ENCODE data around the gene STT3B. TPM values are rescaled to one million over a fixed set of nuclear protein-coding genes. Genes with fewer than 3 reads are reported as not detected.

Gene STT3B
- 63.0 to 99.8 TPM (median 74.2 TPM) in 5 replicates for total RNA-seq (2022; extraction: Qiagen RNA extraction)

DNA sequence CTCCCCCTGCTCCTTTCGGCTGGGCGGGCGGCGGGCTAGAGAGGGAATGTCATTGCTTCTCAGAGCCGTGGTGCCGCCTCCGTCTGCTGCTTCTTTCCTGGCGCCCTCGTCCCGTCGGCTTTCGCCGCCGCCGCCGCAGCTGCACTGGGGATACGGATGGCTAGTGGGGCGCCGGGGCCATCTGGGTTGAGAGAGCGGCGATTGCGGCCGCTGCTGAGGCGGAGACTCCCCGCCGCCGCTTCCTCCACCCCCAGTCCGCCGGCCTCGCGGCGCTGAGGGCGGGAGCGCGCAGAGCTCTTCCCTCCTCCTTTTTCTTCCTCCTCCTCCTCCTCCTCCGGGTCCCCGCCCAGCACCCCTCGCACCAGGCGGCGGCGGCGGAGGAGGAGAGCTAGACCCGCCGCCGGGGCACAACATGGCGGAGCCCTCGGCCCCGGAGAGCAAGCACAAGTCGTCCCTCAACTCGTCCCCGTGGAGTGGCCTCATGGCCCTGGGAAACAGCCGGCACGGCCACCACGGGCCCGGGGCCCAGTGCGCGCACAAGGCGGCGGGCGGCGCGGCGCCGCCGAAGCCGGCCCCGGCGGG lies at the start of gene STT3B:
Gene STT3B (plus strand): TSS at position 339 of the 582 bp plus-strand sequence. CDS start 74 bp downstream, at position 413.

All from A549 treated with CORT108297 at 1 μM for 4 hours (cell line).